EL (cell line): ENCODE data around the gene PID1.
A peak's percentile ranks its signal among the peaks of the same experiment; 100 is the strongest.

ENCODE experiments used
- DNase-seq: peaks from one replicate; pipeline ENCODE4 v3.0.0-alpha.2; 2016

Gene PID1

DNA sequence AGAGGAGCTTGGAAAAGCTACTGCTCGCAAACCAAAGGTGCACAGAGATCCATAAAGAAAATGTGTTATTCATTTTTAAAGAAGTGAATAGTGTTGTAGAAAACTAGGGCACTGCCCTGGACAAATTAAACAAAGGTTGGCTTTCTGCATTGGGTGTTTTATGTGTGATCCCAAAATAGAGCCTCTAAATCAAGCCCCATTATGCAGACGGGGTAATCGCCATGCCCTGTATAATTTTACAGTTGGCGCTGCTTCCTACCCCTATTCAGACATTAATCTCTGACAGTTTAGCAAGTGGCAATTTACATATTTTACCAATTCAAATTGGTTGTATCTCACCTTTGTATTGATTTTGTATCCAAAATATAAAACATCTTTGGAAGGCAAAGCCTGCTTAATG is 109.1 kb downstream of the PID1 start:
- DNase-seq, result no peak

DNA sequence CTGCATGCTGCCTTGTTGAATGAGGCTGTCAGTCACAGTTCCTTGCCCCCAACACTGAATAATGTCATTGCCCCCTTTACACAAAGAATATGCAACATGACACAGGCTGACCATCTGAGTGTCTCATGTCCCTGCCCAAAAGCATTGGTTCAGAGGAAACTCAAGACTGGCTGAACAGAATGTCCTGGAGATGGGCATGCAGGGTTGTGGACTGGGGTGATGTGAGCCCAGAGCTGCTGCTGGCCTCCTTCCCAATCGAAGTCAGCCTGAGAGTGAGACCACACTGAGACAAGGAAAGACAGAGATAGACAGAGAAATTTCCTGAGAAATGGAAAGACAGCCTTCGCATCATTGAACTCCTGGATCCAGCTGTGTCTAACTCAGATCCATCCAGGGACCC is 110.1 kb downstream of the PID1 start:
- no peak for DNase-seq

DNA sequence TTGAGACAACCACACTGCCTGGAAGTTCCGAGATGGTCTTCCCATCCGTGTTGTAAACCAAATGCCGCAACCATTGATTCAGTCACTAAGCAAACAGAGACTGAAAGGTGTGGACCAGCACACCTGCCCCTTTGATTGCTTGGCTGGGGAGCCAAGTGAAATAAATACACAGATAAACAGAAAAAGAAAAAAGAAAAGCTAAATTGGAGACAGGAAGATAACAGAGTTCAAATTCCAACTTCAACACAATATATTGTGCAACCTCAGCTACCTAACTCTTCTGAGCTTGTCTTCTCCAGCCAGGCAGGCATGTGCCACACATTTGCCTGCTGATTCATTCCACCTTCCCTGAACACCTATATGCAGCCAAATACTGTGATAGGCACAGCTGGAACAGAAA is 110.9 kb downstream of the PID1 start:
- DNase-seq, result no peak

DNA sequence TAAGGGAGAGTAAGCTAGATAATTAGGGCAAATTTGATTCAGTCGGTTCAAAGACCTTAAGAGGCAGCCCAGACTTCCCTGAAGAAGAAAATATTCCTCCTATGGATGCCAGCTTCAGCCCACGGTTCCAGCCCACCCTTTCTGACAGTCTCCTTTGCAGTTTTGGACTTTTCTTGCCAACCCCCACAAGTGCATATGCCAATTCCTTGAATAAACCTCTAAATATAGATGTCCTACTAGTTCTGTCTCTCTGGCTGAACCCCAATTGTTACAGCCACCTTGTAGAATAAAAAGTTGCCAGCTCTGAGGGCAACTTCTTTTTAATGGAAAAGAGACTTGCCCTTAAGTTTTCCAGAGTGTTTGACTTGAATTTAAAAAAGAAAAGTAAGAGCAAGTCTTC is 111.7 kb downstream of the PID1 start:
- no peak for DNase-seq

DNA sequence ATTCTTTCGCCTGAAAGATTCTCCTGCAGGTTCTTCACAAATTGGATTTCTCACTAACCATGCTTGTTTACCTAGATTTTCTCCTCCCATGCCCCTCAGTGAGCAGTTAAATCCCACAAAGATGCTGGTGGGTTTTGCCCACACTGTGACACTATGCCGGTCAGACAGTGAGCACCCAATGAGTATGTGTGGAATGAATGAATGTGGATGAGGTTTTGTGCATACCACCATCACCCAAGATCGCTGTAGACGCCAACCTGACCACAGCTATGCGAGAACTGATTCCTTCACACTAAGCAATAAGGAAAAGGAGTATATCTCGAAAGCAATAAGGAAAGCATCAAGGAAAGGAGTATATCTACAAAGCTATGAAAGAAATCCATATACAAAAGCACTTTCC is 116.7 kb downstream of the PID1 start:
- DNase-seq, result peak; percentile 70

DNA sequence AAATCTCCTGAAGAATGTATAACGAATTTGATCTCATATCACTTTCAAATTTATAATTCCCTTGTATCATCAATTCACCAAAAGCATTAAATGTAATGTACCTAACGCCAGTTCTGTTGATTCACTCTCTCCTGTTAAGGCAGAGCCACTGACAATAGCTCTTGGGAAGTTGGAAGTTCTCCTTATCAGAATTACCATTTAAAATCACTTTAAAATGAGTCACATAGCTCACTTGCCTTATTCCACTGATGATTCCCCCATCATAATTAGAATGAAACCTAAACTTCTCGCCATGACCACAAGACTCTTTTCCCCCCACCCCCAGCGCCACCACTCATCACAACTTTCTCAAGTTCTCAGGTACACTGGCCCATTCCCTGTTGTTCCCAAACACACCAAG is 117.1 kb downstream of the PID1 start:
- DNase-seq, result peak; percentile 8

DNA sequence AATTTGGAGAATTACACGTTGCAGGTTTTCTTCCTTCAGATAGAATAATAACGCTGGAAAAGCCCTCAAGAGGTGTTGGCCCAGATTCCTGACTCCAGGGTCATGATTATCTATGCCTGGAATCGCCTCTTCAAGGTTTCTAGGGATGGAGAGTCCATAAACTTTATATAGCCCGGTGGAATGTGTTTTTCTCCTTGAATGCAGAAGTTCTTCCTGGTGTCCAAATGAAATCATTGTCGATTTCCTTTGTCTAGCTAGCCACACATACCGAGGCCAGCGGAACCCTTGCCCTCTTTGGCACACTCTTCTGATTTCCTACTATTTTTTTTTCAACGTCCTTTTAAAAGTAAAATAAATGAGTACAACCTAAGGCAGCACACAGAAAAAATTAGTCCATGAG is 117.8 kb downstream of the PID1 start:
- no peak for DNase-seq

DNA sequence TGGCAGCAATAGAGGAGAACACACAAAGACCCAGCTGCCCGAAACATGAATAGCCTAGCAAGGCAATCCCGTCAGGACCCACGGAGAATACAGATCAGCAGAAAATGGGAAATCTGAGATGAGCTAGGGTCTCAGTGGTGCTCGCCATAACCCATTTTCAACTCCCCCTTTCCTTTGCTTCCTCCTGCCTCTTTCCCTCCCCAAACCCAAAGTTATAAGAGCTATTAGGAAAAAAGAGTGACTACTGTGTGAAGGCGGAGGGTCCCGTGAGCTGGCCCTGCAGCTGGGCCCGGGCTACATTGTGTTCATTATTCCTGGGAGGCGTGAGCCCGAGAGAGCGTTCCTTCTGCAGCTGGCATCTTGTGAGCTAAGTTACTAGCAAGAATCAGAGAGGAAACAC is 118.4 kb downstream of the PID1 start:
- DNase-seq, result no peak

DNA sequence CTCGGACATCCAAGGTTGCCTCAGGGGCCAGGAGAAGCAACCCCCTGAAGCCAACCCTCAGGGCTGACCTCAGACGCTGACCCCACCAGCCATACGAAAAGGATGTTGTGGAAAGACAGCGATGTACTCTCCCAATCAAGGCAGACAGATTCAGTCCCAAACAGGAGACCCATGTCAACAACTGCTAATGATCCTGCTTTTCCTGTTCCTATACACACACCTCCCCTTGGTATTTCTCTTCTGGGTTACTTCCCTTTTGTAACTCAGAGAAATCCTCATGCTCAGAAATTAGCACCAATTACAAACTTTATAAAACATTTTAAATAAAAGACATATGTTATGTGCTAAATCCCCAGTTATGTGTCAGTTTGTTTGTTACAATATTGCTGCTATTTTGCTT is 120.8 kb downstream of the PID1 start:
- no peak for DNase-seq

DNA sequence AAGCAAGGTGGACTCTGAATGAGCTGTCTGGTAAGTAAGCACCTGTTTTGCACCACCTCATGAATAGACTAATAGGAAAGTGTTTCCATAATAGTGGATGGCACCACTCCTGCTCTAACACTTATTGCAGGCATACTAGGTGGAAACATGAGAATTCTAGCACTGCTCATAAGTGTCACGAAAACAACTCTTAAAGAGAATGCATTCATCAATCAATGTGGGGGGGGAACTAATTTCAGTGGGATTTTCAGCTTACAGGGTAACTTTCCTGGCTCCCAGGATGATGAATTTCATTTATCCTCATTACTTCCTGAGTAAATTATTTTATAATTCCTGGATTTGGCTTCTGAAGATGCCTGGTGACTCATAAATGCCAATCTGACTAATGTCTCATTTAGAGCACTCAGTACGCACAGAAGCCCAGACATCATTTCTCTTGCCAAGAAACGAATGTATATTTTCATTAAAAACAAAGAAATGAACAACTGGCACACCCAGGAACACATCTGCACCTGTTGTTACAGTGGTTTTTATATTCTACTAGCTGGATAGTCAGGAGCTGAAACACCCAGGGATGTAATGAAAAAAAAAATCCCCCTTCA is 129.6 kb downstream of the PID1 start:
- peak; percentile 71 for DNase-seq

DNA sequence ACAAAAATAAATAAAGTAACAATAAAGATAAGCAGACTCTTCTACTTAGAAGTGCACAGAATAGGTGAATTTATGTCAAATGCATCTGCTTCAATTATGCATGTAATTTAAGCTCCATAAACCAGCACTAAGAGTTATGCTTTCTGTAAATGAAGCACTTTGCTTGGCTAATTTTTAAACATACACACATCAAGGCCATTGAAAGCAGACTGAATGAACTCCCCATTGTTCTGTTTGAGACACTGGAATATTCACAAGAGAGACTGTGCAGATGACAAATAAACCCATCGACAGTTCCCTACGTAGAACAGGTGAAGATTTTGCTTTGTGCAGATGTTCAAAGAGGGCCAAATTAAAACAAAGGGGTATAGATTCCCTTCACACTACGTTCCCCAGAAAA is 133.4 kb downstream of the PID1 start:
- DNase-seq, result no peak

DNA sequence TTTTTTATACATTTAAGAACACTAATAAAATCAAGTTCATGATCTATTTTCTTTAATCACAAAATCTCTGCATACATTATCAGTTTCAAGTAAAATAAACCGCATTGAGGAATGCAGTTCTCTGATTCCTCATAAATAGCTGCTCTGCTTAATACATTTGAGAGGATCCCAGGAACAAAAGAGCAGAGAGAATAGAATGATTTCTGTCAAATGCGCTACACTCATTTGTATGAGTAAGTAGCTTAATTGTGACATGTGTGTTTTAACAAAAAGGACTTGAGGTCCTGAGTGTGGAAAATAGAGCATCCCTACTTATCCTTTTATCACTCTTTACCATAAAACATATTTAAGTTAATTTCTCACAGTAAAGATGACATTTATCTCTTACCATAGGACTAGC is 134.0 kb downstream of the PID1 start:
- DNase-seq, result no peak

DNA sequence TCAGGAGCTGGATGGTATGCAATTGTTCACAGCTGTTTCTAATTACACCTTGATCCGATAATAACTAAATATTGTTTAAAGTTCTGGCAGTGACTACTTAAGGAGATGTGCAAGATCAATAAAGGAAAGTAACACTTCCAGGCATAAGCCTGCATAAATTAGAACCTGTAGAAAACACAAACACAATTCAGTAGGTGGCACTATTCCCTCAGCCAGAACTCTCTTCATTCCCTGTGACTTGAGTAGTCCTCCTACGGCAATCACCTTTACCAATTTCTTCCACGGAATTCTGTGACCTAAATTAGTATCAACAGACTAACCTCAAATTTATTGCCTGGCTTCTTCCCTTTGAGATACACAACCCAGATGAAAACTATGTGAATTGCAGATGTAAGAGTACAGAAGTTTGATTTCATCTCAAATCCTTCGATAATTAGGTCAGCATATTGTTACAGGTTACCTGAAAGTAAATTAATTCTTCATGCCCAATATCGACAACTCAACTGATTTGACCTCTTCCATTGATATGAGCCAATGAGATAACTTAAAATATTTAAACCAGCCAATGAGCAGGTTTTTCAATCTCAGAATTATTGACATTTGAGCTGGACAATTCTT is 137.8 kb downstream of the PID1 start:
- DNase-seq, result peak; percentile 36

DNA sequence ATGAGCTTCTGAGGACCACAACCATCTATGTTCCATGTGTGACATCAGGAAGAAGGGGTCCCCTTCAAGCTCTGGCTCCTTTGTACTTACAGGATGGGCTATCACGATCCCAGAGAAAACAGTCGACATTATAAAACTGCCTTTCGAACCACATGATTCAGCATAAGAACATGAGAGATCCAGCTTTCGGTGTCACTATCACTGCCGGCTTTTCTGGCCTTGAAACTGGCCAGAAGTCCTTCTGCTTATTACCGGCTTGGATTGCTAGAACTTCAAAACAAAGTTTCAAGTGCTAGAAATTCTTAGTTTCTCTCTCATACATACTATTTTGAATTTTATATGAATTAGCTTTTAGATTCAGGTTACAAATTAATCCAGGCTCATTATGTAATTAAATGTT is 138.9 kb downstream of the PID1 start:
- no peak for DNase-seq

DNA sequence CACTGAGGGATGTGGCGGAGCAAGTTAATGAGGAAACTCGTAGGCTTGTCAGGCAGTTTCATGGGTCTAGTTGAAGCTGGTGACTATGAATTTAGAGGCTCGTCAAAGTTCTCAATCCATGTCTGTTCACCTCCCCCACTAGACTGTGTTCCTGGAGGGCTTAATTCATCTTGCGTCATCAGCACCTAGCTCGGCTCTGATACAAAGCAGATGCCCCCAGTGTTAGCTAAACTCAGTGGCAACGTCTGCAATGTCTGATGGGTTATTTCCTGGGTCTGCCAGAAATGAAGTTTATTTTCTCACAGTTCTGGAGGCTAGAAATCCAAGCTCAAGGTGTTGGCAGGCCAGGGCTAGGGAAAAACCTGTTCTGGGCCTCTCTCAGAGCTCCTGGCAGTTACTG is 140.6 kb downstream of the PID1 start:
- DNase-seq, result no peak

DNA sequence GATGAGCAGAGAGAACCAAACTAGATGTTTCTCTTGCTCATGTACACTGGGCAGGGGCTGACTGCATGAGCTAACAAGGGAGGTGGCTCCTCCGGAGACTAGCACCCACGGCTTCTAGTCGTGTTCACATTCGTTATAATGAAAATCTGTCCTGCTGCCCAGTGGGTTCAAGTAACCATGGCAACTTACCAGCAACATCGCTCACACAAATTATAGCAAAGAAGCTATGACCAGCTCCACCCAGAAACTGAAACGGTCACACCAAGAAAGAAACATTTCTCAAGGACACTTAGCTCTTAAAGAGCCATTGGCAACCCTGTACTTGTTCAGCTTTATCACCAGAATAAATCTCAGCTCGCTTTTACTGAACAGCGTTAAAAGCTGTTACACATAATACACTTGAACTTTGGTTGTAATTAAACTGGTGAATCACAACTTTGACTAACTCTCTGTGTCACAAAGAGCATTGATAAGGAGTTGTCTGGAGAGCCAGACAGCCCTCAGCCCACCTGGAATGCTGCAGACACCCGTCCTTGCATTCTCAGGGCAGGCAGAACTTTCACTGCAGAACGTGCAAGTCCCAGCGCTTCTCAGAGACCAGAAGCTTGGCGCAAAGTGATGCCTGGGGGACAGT is 141.2 kb downstream of the PID1 start:
- no peak for DNase-seq

DNA sequence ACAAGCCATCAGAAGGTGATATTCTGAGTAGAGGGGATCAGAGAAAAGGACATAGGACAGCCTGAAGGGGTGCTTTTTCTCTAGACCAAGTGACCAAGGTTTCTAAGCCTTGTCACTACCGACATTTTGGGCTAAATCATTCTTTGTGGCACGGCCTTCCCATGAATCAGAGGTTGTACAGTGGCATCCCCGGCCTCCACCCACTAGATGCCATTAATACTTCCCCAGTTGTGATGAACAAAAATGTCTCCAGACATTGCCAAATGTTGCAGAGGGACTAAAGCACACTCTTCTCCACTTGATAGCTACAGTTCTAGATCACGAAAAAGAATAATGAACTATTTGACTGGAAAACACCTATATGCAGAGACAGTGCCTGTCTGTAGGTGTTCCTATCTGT is 143.6 kb downstream of the PID1 start:
- DNase-seq, result no peak

DNA sequence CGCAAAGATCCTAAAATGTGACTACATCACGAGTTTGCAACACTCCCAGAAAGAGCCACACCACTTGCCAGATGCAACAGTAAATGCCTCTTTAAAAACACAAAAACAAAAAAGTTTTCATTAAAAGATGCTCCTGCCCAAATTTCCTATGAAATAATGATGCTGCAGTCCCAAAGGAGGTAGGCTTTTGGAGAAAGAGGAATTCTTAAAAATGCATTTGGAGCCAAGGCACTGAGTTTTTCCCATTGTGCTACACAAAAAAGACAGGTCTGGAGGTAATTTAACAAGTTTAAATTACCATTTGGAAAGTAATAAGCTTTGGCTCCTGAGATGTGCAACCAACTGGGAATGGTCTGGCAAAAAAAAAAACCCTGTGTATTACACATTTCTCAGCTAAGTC is 145.0 kb downstream of the PID1 start:
- no peak for DNase-seq

DNA sequence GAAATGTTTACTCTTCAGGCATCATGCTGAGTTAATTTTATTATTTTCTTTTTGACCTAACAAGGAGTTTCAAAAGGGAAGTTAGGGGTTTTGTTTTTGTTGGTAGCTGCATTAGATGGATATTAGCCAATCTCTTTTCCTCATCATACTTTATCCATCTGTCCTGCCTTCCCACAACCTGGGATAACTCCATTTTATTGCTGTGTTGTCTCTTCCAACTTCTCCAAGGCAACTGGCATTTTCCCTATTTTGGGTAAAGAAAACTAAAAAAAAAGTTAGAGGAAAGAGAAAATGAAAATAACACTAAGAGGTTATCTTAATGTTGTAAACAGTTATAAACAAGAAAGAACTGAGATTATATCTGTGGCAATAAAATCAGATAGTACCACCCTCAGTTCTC is 147.0 kb downstream of the PID1 start:
- no peak for DNase-seq

DNA sequence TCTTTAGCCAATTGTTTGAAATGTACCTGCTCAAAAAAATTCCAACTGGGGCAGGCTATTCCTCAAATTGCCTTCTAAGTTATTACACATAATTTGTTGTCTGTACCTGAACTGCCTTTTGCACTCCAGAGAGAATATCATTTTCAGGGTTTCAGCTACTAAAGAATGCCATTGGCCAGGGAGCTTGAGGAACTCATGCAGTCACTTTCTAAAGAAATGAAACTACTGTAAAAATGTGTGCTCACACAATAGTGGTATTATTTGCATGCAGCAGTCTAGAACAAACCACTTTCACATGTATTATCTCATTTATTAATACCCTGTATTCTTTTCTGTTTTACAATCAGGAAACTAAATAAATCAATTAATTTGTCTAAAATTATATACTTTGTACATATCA is 152.2 kb downstream of the PID1 start:
- DNase-seq, result no peak

DNA sequence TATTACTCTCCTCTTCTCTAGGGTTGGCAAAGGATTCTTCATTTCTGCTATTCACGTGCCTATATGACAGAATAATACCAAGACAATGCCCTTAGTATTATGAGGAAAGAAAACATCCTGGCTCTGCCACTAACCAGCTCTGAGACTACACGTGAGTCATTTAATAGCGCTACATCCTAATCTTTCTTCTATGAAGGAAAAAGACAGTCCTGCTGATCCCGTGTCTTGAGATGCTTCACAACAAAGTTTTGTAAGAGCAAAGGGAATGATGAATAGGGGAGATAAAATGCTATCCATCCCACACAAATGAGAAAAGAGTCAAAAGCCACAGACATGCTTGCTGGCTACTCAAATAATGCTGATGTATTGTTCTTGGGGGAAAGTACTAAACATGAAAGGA is 152.8 kb downstream of the PID1 start:
- DNase-seq, result peak; percentile 2

DNA sequence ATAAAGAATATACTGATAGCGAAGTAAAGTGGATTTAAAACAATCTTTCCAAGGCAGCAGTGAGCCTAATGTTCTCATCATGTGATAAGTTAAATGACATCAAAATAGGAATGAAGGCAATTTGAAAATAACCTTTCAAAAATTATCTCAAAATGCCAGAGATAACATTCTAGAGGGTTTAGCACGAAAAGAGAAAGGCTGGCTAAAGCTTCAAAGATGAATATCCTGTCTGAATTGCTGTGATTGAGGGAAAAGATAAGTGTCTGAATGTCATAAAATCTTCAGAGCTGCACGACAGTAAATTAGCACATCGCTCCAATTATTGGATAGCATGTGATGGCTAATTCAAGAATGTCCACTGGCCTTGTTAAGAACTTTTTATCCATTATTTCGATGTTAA is 159.3 kb downstream of the PID1 start:
- DNase-seq, result no peak

DNA sequence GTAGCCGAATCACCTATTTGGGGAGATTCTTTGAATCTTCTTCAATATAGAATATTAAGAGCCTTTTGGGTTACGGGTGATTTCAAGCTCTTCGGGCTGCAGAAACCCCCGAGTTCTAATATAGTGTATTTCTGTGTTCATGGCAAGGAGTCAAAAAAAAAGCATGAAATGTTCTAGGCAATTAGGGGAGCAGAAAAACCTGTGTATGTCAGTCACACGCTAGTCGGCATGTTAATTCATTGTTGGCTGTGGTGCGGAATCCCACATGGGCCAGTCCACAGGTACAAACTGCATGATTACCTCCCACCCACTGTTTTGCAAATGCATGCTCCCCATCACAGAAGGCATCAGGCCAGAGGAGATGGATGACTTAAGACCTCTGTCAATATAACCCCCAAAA is 161.9 kb downstream of the PID1 start:
- no peak for DNase-seq

DNA sequence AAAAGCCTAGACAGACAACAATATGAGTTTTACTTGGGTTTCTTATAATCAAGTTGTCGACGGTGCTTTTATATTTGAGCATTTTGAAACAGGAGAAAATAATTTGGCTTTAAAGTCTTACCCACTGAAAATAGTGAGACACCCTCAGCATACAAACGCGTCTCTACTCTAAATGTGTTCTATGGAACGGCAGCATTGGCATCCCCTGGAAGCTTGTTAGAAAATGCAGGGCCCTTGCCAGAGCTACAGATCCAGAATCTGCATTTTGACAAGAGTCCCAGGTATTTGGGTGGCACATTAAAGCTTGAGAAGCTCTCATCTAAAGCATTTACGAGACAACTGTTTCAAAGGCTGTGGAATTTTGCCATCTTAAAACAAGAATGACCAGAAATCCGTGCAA is 163.5 kb downstream of the PID1 start:
- DNase-seq, result no peak

DNA sequence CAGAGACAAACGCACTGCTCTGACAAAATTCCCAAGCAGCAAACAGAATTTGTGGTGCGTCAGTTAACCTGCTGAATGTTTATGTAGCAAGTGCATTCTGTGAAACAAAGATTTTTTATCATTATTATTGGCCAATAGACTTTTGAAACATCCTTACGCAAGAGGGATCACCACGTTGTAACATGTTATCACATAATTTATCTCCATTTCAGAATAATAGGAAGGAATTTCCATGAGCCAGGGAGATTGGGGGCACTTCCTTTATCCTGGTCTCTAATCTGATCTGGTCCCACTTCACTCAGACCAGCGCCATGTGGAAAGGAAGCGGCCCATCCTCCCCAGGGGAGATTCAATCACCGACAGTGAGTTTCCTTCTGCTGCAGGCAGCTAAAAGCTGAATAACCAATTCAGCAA is 166.1 kb downstream of the PID1 start:
- no peak for DNase-seq
